ENCODE results near the gene PLCD3.

PLCD3 gene

GRCh38 chr17:45150911-45151809, 18.8 kb upstream of the PLCD3 start:
- DNase-seq (ENCODE audit: insufficient read length, low spot score) (no peak), FAIRE-seq (no peak)

GRCh38 chr17:45149669-45150664, 17.7 kb upstream of the PLCD3 start:
- FAIRE-seq (no peak), DNase-seq (ENCODE audit: insufficient read length, low spot score) (no peak)

- peak; percentile 87 for DNase-seq (ENCODE audit: insufficient read length, low spot score)
- FAIRE-seq = peak; percentile 80
These were observed 16.8 kb upstream of the PLCD3 start for GRCh38 chr17:45149037-45149668.

- DNase-seq (ENCODE audit: insufficient read length, low spot score) = peak; percentile 99
- peak; percentile 87 for FAIRE-seq
These were observed 16.1 kb upstream of the PLCD3 start, which contains the start of gene HEXIM1 for GRCh38 chr17:45148183-45149036. Gene HEXIM1 (plus strand): TSS chr17:45148475. CDS start chr17:45149191, 716 bp downstream.

GRCh38 chr17:45147581-45148182, 15.4 kb upstream of the PLCD3 start:
- FAIRE-seq = no peak
- peak; percentile 75 for DNase-seq (ENCODE audit: insufficient read length, low spot score)

- DNase-seq (ENCODE audit: insufficient read length, low spot score) = peak; percentile 73
- no peak for FAIRE-seq
These were observed 14.7 kb upstream of the PLCD3 start for GRCh38 chr17:45146890-45147580.

GRCh38 chr17:45146592-45146889, 14.2 kb upstream of the PLCD3 start:
- no peak for FAIRE-seq
- DNase-seq (ENCODE audit: insufficient read length, low spot score) = no peak

GRCh38 chr17:45146166-45146565, 13.9 kb upstream of the PLCD3 start:
- no peak for FAIRE-seq

GRCh38 chr17:45145035-45145389, 12.7 kb upstream of the PLCD3 start:
- DNase-seq (ENCODE audit: insufficient read length, low spot score) (no peak), FAIRE-seq (no peak)

More at GRCh38 chr17:45146166-45146565, 13.9 kb upstream of the PLCD3 start:
- no peak for DNase-seq (ENCODE audit: insufficient read length, low spot score)

- FAIRE-seq (no peak), DNase-seq (ENCODE audit: insufficient read length, low spot score) (no peak)
These were observed 12.1 kb upstream of the PLCD3 start for GRCh38 chr17:45144199-45145034.

GRCh38 chr17:45143767-45144198, 11.5 kb upstream of the PLCD3 start:
- DNase-seq (ENCODE audit: insufficient read length, low spot score) (no peak), FAIRE-seq (no peak)

- FAIRE-seq (no peak), DNase-seq (ENCODE audit: insufficient read length, low spot score) (no peak)
These were observed 10.9 kb upstream of the PLCD3 start for GRCh38 chr17:45143094-45143670.

- peak; percentile 54 for FAIRE-seq
- DNase-seq (ENCODE audit: insufficient read length, low spot score) = no peak
These were observed 7.2 kb upstream of the PLCD3 start for GRCh38 chr17:45139533-45139920.

GRCh38 chr17:45138911-45139532, 6.7 kb upstream of the PLCD3 start:
- DNase-seq (ENCODE audit: insufficient read length, low spot score) = no peak
- FAIRE-seq = no peak

GRCh38 chr17:45137561-45138305, 5.4 kb upstream of the PLCD3 start:
- no peak for DNase-seq (ENCODE audit: insufficient read length, low spot score)
- FAIRE-seq = no peak

GRCh38 chr17:45136846-45137560, 4.7 kb upstream of the PLCD3 start:
- DNase-seq (ENCODE audit: insufficient read length, low spot score) = no peak
- peak; percentile 64 for FAIRE-seq

Measured in HTR-8/SVneo (cell line).